Measurements from ENCODE around the gene EMID1.

GRCh38 chr22:29194184-29194583 lies 11.5 kb upstream of the EMID1 start:
- TF ChIP-seq FOXK2 (IDR thresholded peaks at IDR 0.05) (no peak), ZNF384 (IDR thresholded peaks at IDR 0.05) (no peak), HDGF (IDR thresholded peaks at IDR 0.05; ENCODE audit: borderline replicate concordance) (no peak), PKNOX1 (IDR thresholded peaks at IDR 0.05) (no peak), ARNT (IDR thresholded peaks at IDR 0.05) (no peak), FOXA1 (IDR thresholded peaks at IDR 0.05) (no peak), FOXM1 (IDR thresholded peaks at IDR 0.05; ENCODE audit: borderline replicate concordance) (no peak), ELF4 (IDR thresholded peaks at IDR 0.05) (no peak)

Measured in HEK293T (cell line).